Hepatocyte (in vitro differentiated cells): Measurements from ENCODE around the gene NRN1L. TPM values are rescaled to one million over a fixed set of nuclear protein-coding genes. Genes with fewer than 3 reads are reported as not detected.

Experiments
- DNase-seq: peaks from one replicate; pipeline ENCODE4 v3.0.0-alpha.2; 2016; ENCODE audit warnings: low spot score
- H2AFZ ChIP-seq: fragments of 200-600 bp; sonication (generic); 2 replicates; pipeline ENCODE4 v1.6.0; 2016; ENCODE audit warnings: antibody characterized with exemption, mild to moderate bottlenecking
- H3K27ac ChIP-seq: fragments of 200-600 bp; sonication (generic); 2 replicates; pipeline ENCODE4 v1.5.1; 2016; ENCODE audit warnings: mild to moderate bottlenecking
- H3K27me3 ChIP-seq: fragments of 200-600 bp; sonication (generic); 2 replicates; pipeline ENCODE4 v1.6.1; 2016
- H3K36me3 ChIP-seq: fragments of 200-600 bp; sonication (generic); replicated peaks from 2 replicates; pipeline ENCODE4 v1.5.1; 2016; ENCODE audit warnings: low read depth; ENCODE audit not compliant: insufficient read depth
- H3K4me1 ChIP-seq: fragments of 200-600 bp; sonication (generic); 2 replicates; pipeline ENCODE4 v1.5.1; 2016; ENCODE audit warnings: mild to moderate bottlenecking, moderate library complexity; ENCODE audit not compliant: insufficient read depth
- H3K4me2 ChIP-seq: fragments of 200-600 bp; sonication (generic); 2 replicates; pipeline ENCODE4 v1.6.0; 2016
- H3K4me3 ChIP-seq: fragments of 200-600 bp; sonication (generic); 2 replicates; pipeline ENCODE4 v1.5.1; 2016; ENCODE audit warnings: mild to moderate bottlenecking
- H3K79me2 ChIP-seq: fragments of 200-600 bp; sonication (generic); 2 replicates; pipeline ENCODE4 v1.6.0; 2017; ENCODE audit warnings: mild to moderate bottlenecking
- H3K9me2 ChIP-seq: fragments of 200-600 bp; sonication (generic); replicated peaks from 2 replicates; pipeline ENCODE4 v1.6.0; 2017; ENCODE audit warnings: mild to moderate bottlenecking; ENCODE audit not compliant: insufficient read depth
- H3K9me3 ChIP-seq: fragments of 200-600 bp; sonication (generic); 2 replicates; pipeline ENCODE4 v1.5.1; 2016; ENCODE audit warnings: low read depth, mild to moderate bottlenecking
- H4K20me1 ChIP-seq: fragments of 200-600 bp; sonication (generic); 2 replicates; pipeline ENCODE4 v1.6.0; 2016; ENCODE audit warnings: mild to moderate bottlenecking; ENCODE audit not compliant: insufficient read depth, poor library complexity, severe bottlenecking
- EZH2 ChIP-seq: fragments of 200-600 bp; sonication (generic); IDR thresholded peaks from 2 replicates; pipeline ENCODE4 v1.6.1; 2016; ENCODE audit warnings: antibody characterized with exemption, mild to moderate bottlenecking, borderline replicate concordance
- EZH2phosphoT487 ChIP-seq: fragments of 200-600 bp; sonication (generic); IDR thresholded peaks from one replicate; pipeline ENCODE4 v1.6.1; 2018; ENCODE audit warnings: antibody characterized with exemption, mild to moderate bottlenecking, low read depth, moderate library complexity; ENCODE audit not compliant: unreplicated experiment, severe bottlenecking
- WGBS: methylation state at CpG from one replicate; pipeline ENCODE4 v1.1.6; 2016; ENCODE audit warnings: low lambda C conversion rate; ENCODE audit errors: missing lambda C conversion rate; 5-methylcytosine and 5-hydroxymethylcytosine counted together
- polyA plus RNA-seq: library from polyadenylated mRNA; unstranded; fragments of >200 nt; fragmentation: Nextera tagmentation; extraction: Ambion mirVana; gene quantifications from 2 replicates; pipeline ENCODE4 v1.2.1, GENCODE V29; 2016
- total RNA-seq: library from RNA; depleted of rRNA; stranded (reverse); fragments of >200 nt; gene quantifications from 2 replicates; pipeline ENCODE4 v1.2.3, GENCODE V29; 2014
- TF ChIP-seq, protein P1 (sequence below): fragments of 200-600 bp; sonication (generic); IDR thresholded peaks from 2 replicates; pipeline ENCODE4 v1.5.1; 2016; ENCODE audit warnings: antibody characterized with exemption, mild to moderate bottlenecking; ENCODE audit not compliant: poor library complexity

NRN1L gene
- total and polyA plus RNA-seq, 2 experiments from 2014 or later = 0.73 TPM; not detected in 1

DNA sequence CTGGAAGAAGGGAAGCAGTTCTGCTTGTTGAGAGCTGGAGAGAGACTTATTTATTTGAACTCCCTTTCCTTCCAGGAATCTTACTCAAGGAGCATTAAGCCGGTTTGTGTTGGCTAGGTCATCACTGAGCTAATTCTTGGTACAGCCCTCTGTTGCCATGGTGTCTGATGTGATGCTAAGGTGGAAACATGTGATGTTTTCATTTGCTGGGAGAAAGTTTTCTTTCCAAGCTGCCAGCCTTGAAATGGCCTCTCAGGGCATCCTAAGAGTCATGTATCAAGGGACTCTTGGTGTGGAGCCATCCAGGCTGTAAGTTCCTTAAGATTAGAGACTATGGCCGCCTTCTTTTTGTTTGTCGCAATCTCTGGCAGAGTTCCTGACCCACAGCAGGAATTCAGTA lies 12.5 kb downstream of the NRN1L start:
- Histone ChIP-seq H3K9me2 (no peaks in the 10 kb centered on the region), H3K27ac (no peak overlapping the region), H3K4me1 (peaks cover 9% of the 10 kb centered on the region), H3K79me2 (peaks cover 90% of the 10 kb centered on the region), H3K27me3 (no peaks in the 10 kb centered on the region), H3K9me3 (no peaks in the 10 kb centered on the region), H3K4me2 (no peak overlapping the region), H3K4me3 (no peak overlapping the region), H4K20me1 (peaks cover 50% of the 10 kb centered on the region), H3K36me3 (no peaks in the 10 kb centered on the region), H2AFZ (no peak overlapping the region)
- no peak for DNase-seq
- TF ChIP-seq, protein P1, sequence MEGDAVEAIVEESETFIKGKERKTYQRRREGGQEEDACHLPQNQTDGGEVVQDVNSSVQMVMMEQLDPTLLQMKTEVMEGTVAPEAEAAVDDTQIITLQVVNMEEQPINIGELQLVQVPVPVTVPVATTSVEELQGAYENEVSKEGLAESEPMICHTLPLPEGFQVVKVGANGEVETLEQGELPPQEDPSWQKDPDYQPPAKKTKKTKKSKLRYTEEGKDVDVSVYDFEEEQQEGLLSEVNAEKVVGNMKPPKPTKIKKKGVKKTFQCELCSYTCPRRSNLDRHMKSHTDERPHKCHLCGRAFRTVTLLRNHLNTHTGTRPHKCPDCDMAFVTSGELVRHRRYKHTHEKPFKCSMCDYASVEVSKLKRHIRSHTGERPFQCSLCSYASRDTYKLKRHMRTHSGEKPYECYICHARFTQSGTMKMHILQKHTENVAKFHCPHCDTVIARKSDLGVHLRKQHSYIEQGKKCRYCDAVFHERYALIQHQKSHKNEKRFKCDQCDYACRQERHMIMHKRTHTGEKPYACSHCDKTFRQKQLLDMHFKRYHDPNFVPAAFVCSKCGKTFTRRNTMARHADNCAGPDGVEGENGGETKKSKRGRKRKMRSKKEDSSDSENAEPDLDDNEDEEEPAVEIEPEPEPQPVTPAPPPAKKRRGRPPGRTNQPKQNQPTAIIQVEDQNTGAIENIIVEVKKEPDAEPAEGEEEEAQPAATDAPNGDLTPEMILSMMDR = no peak
- no peak for TF ChIP-seq EZH2phosphoT487
- no peak for TF ChIP-seq EZH2
- WGBS = 91% methylated on average over 3 of the region's 3 CpGs

DNA sequence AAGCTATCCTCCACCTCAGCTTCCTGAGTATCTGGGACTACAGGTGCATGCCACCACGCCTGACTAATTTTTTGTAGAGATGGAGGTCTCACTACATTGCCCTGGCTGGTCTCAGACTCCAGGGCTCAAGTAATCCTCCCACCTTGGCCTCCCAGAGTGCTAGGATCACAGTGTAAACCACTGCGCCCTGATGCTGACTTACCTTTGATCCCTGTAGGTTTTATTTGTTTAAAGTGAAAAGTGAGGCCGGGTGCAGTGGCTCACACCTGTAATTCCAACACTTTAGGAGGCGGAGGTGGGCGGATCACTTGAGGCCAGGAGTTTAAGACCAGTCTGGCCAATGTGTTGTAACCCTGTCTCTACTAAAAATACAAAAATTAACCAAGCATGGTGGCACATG lies 17.0 kb downstream of the NRN1L start:
- Histone ChIP-seq H3K9me2 (no peaks in the 10 kb centered on the region), H3K9me3 (no peaks in the 10 kb centered on the region), H3K27me3 (no peaks in the 10 kb centered on the region), H3K4me1 (no peaks in the 10 kb centered on the region), H2AFZ (no peak overlapping the region), H3K79me2 (peaks cover 95% of the 10 kb centered on the region), H3K4me2 (no peak overlapping the region), H4K20me1 (peaks cover 46% of the 10 kb centered on the region), H3K27ac (no peak overlapping the region), H3K4me3 (no peak overlapping the region), H3K36me3 (no peaks in the 10 kb centered on the region)
- TF ChIP-seq EZH2phosphoT487 (no peak), EZH2 (no peak)
- TF ChIP-seq, protein P1 = no peak
- 75% methylated on average over 5 of the region's 5 CpGs for WGBS
- DNase-seq = no peak

DNA sequence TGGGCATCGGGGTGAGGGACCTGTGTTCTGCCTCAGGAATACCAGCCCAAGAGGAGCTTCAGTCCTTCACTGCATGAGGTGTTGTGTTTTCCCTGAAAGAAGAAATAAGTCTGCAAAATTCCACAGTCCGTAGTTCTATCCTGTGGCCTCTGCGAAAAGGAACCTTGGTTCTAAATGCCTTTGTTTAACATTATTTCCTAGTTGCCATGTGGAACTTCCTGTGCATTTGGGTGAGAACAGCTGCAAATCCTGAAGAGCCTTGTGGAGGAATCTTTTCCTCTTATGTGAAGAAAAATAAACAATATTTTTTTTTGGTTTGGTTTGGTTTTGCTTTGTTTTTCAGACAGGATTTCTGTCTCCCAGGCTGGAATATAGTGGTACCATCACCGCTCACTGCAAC lies 18.1 kb downstream of the NRN1L start:
- Histone ChIP-seq H3K9me2 (no peaks in the 10 kb centered on the region), H3K9me3 (no peaks in the 10 kb centered on the region), H3K4me3 (no peak overlapping the region), H3K27me3 (no peaks in the 10 kb centered on the region), H4K20me1 (peaks cover 38% of the 10 kb centered on the region), H3K79me2 (peaks cover 84% of the 10 kb centered on the region), H3K36me3 (no peaks in the 10 kb centered on the region), H3K4me2 (no peak overlapping the region), H3K4me1 (no peaks in the 10 kb centered on the region), H3K27ac (no peak overlapping the region), H2AFZ (no peak overlapping the region)
- no peak for TF ChIP-seq EZH2phosphoT487
- TF ChIP-seq, protein P1 = no peak
- TF ChIP-seq EZH2 = no peak
- WGBS = 96% methylated on average over 4 of the region's 4 CpGs
- no peak for DNase-seq
